Measurements from ENCODE around the gene ARHGAP6. TPM values are rescaled to one million over a fixed set of nuclear protein-coding genes. Genes with fewer than 3 reads are reported as not detected.

The ARHGAP6 gene
- total RNA-seq, 1 donor from 2014 or later: 4.9 TPM

DNA sequence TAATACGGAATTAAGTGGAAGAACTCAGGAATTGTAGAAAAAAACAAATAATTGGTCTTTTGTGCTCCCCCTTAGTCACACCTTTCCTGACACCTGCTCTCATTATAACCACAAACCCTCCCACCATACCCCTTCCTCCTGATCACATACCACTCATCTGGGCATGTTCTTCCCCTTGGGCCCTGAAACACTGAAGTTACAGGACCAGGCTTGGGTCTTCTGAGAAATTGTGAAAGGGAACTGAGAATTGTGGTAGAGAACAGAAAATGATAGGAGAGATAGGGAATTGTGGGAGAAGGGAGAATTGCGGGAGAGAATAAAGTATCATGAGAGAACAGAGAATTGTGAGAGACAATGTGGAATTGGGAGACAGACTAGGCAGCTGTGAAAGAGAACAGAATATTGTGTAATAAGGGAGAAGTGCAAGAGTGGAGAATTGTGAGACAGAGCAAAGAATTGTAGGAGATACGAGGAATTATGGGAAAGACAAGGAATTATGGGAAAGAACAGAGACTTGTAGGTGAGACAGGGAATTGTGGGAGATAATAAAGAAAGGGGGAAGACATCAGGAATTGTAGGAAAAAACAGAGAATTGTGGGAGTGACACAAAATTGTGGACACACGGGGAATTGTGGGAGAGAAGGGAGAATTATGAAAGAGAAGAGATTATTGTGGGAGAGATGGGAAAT lies 557.3 kb downstream of the ARHGAP6 start:
- H3K4me3 ChIP-seq (ENCODE audit: low read depth, low read length): no peak overlapping the region
- no peak for DNase-seq (ENCODE audit: low read depth)
- TF ChIP-seq, protein P1, sequence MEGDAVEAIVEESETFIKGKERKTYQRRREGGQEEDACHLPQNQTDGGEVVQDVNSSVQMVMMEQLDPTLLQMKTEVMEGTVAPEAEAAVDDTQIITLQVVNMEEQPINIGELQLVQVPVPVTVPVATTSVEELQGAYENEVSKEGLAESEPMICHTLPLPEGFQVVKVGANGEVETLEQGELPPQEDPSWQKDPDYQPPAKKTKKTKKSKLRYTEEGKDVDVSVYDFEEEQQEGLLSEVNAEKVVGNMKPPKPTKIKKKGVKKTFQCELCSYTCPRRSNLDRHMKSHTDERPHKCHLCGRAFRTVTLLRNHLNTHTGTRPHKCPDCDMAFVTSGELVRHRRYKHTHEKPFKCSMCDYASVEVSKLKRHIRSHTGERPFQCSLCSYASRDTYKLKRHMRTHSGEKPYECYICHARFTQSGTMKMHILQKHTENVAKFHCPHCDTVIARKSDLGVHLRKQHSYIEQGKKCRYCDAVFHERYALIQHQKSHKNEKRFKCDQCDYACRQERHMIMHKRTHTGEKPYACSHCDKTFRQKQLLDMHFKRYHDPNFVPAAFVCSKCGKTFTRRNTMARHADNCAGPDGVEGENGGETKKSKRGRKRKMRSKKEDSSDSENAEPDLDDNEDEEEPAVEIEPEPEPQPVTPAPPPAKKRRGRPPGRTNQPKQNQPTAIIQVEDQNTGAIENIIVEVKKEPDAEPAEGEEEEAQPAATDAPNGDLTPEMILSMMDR (conservative IDR thresholded peaks at IDR 0.05; ENCODE audit: low read depth, low read length): no peak

DNA sequence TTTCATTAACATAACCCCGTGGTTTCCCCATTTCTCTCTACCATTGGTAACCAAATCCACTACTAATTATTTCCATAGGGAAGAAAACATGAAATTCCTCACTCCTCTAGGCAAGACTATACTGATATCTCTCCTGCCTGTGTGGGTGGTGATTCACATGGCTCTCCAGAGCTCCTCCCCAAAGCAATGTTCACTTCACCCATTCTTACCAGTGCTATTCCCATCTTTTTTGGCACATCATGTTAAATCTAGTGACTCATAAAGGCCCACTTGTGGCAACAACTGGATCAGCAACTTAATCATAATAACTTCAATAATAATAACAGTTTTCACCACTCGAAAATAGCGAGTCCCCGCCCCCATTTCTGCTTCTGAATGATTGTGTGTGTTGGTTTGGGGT lies 560.6 kb downstream of the ARHGAP6 start:
- no peak overlapping the region for H3K4me3 ChIP-seq (ENCODE audit: low read depth, low read length)
- DNase-seq (ENCODE audit: low read depth): no peak
- TF ChIP-seq, protein P1 (conservative IDR thresholded peaks at IDR 0.05; ENCODE audit: low read depth, low read length): no peak

DNA sequence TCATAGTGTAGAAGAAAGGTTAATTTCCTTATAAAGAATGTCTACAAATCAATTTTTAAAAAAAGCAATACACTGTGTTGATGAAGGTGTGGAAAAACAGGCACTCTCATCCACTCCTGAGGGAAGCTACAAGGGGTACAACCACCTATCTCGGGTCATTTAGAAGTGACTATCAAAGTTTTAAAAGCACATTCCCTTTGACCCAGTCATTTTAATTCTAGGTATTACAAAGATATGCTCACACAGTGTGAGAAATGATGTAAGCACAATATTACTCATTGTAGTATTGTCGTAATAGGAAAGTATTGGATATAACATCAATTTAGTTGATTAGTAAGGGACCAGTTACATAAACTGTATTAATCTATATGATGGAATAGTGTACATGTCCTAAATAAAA lies 562.0 kb downstream of the ARHGAP6 start:
- H3K4me3 ChIP-seq (ENCODE audit: low read depth, low read length): no peak overlapping the region
- DNase-seq (ENCODE audit: low read depth): no peak
- TF ChIP-seq, protein P1 (conservative IDR thresholded peaks at IDR 0.05; ENCODE audit: low read depth, low read length): no peak

DNA sequence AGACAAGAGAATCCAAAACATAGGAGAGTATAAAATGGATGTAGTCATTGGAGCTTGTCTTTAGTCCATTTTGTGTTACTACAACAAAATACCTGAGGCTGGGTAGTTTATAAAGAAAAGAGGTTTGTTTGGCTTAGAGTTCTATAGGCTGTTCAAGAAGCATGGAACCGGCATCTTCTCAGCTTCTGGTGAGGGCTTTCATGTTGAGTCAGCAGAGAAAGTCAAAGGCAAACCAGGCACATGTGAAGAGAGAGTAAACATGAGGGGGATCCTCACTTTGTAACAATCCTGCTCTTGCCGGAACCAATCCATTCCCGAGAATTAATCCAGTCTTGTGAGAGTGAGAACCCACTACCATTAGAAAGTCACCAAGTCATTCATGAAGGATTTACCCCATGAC lies 562.7 kb downstream of the ARHGAP6 start:
- no peak for DNase-seq (ENCODE audit: low read depth)
- TF ChIP-seq, protein P1 (conservative IDR thresholded peaks at IDR 0.05; ENCODE audit: low read depth, low read length): no peak
- H3K4me3 ChIP-seq (ENCODE audit: low read depth, low read length): no peak overlapping the region

DNA sequence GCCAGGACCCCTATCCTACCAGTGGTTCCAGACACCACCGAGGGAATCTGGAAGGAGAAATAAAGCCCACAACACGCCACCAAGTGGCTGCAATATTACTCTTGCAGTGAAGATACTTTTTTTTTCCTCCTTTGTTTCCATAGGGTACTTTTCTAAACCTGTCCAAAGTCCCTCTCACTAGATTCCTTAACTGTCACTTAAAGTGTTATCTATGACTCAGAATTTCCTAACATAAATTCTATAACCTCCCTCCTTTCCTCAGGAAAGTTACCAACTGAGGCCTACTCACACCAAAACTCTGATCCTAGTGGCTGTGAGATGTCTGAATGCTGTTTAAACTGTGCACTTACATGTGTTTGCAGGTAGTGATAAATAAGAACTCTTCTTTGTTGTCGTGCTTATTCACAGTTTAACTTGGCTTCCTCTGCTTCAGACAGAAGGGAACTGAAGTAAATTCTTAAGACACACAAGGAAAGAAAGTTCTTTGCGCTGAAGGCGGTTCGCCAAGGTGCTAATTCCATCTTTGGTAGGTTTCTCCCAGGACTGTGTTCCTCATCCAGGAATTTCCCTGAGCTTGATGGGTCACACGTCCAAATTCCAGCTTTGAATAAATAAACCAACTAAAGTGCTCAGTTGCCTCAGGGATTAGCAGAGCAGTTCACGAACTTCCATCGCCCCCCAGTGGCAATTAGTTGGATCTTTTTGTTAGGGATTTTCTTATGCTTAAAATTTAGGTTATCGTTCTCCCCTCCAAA lies 565.3 kb downstream of the ARHGAP6 start:
- peak; percentile 44 for DNase-seq (ENCODE audit: low read depth)
- H3K4me3 ChIP-seq (ENCODE audit: low read depth, low read length): no peak overlapping the region
- TF ChIP-seq, protein P1 (conservative IDR thresholded peaks at IDR 0.05; ENCODE audit: low read depth, low read length): peak; percentile 56

DNA sequence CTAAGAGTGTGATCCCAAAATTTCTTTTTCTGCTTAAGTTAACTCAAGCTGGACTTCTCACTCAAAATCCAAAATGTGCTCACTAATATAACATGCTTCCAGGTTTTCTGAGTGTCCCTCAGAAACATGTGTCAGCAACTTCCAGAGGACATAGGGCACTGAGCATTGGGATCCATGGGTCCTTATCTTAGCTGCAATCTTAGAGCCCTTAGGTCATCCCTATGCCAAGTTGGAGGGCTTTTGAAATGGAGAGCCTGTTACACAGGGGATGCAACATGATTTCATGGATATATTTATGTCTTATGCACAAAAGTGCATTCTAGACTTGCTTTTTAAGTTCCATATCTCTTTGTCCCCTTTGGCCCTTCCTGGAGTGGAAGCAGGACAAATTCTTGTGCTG lies 566.3 kb downstream of the ARHGAP6 start:
- H3K4me3 ChIP-seq (ENCODE audit: low read depth, low read length): no peak overlapping the region
- TF ChIP-seq, protein P1 (conservative IDR thresholded peaks at IDR 0.05; ENCODE audit: low read depth, low read length): no peak
- DNase-seq (ENCODE audit: low read depth): no peak

Measured in epithelial cell of proximal tubule (primary cell).